HG03103 (cell line): ENCODE results near the gene EFCAB6.

Experiments
- ATAC-seq: cut with Tn5 transposase; IDR thresholded peaks from one replicate; pipeline ENCODE4 v1.9.1; 2021; ENCODE audit warnings: low read depth; ENCODE audit not compliant: unreplicated experiment

Gene EFCAB6

DNA sequence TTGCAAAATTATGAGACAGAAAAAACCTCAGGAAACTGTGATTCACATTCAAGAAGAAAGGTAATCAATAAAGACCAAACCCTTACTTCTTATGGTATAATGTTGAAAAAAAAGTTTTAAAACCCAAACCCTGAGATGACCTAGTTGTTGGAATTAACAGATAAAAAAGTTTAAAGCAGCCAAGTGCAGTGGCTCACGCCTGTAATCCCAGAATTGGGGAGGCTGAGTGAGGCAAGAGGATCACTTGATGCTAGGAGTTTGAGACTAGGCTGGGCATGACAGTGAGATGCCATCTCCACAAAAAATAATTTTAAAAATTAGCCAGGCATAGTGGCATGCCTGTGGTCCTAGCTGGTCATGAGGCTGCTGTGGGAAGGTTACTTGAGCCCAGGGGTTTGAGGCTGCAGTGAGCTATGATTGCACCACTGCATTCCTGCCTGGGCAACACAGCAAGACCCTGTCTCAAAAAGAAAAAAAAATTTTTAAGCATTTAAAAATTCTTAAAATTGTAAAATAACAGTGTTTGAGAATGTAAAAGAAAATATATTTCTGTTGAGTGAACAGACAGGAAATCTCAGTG is 85.1 kb downstream of the EFCAB6 start:
- no peak for ATAC-seq

DNA sequence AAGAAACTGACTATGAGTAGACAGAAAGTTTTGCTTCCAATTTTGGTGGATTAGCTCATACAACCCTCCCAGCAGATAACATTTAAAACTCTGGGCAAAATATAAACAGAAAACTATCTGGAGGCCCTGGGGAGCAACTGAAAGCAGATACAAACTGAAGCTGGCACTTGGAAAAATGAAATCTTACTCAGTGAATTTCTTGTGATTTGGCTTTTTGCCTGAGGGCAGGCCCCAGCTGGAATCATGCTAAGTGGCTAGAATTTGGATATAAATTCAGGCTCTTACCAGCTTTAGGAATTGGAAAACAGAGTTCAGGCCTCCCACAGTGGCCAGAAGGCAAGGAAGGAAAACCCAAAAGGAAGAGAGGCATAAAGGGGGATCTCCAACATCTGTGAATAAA is 85.8 kb downstream of the EFCAB6 start:
- ATAC-seq: no peak

DNA sequence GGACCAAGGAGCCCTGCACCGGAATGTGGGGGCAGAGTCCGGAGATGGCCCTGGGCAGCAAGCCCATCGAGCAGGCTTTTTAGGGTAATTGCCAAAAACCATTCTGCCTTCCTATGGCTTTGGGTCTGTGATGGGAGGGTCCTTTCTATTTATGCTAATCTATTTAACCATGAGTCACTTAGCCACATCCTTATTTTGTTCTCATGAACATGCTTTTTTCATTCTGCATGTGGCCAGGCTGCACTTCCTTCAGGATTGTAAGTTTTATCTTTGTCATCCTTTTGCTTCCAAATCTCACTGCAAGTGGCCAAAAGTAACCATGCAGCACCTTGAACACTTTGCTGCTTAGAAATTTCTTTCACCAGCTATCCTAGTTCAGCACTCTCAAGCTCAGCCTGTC is 88.3 kb downstream of the EFCAB6 start:
- no peak for ATAC-seq

DNA sequence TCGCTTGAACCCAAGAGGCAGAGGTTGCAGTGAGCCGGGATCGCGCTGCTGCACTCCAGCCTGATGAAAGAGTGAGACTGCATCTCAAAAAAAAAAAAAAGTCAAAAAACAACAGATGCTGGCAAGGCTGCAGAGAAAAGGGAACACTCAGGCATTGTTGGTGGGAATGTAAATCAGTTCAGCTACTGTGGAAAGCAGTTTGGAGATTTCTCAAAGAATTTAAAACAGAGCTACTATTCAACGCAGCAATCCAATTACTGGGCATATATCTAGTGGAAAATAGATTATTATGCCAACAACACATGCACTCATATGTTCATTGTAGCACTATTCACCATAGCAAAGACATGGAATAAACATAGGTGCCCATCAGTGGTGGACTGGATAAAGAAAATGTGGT is 89.7 kb downstream of the EFCAB6 start:
- no peak for ATAC-seq

DNA sequence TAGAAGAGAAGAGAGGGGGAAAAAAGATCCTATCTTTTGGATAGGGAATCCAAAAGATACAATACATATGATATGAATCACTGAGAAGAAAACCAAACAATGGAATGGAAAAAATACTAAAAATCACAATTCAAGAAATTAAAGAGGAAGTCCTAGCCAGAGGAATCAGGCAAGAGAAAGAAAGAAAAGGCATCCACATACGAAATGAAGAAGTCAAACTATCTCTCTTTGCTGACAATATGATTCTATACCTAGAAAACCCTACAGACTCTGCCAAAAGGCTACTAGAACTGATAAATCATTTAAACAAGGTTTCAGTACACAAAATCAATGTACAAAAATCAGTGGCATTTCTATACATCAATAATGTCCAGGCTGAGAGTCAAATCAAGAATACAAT is 91.4 kb downstream of the EFCAB6 start:
- no peak for ATAC-seq

DNA sequence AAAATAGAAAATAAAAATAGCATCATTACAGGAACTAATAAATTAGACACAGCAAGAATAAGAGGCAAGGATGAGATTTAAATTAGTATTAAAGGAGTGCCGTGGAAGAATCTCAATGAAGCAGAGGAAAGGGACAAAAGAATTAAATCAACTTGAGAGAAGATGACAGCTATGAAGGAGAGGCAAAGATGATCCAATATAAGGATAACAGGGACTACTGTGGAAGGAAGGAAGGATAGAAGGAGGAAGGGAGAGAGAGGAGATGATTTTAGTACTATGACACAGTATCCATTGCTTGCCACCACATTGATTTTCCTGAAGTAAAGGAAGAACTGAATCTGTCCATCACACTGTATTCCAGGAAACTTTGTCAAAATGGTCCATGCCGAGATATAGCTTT is 98.0 kb downstream of the EFCAB6 start:
- no peak for ATAC-seq

DNA sequence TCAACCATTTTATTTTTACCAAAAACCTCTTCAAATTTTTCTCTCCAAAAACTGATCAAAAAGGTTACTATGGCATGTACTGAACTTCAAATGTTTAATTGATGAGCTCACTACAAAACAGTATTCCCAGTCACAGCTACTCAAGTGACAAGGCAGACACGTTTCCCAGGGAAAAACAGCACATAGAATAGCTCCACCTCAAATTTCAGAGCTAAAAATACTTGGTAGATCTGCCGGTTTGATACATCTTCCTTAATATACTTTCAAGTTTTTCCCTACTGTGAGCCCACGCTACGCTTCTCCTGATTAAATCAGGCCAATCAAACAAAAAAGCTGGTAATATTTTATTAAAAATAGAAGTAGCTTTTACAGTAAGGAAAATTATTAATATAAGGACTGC is 100.4 kb downstream of the EFCAB6 start:
- ATAC-seq: no peak

DNA sequence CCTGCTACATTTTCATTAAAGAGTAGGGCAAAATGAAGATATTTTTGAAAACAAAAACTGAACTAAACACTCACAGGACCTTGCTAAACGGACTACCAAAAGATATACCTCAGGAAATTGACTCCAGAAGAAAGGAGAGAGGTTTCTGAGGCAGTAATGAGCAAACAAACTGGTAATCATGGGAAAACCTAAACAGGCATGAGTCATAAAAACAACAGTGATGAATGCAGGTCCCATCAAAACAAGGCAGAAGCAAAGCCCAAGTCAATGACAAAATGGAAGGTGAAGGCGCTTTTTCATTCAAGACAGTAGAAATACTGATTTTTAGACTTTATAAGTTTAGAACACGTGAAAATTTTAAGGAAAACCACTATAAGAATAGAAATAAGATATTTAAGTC is 104.5 kb downstream of the EFCAB6 start:
- no peak for ATAC-seq

DNA sequence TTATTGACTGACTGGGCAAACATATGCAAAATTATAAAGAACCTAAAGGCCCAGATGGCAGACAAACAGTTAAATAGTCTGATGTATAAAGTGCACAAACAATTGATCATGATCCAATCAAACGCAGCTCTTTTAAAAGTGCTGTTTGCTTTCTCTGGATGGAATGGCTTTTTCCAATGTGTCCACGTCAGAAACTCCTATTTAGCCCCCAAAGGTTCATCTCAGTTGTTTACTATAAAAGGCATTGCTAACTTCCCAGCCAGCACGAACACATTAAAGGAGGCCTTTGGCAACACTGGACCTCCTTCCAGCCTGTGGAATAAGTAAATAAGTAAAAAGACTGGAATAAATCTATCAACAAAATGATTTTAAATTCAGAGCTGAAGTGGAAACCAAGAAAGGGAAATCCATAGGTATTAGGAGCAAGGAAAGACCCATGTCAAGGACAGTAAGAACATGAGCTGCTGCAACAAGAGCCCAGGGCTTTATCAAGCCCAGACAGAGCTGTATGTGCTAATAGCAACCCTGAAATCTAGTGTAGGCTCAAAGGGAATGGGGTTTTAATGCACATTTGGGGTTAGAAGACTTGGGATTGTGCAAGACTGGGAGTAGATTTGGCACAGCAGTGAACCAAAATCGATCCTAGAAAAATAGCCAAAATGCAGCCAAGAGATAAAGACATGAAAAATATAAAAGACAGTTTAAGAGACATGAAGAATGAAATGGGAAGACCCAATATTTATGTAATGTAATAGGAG is 105.4 kb downstream of the EFCAB6 start:
- ATAC-seq: no peak

DNA sequence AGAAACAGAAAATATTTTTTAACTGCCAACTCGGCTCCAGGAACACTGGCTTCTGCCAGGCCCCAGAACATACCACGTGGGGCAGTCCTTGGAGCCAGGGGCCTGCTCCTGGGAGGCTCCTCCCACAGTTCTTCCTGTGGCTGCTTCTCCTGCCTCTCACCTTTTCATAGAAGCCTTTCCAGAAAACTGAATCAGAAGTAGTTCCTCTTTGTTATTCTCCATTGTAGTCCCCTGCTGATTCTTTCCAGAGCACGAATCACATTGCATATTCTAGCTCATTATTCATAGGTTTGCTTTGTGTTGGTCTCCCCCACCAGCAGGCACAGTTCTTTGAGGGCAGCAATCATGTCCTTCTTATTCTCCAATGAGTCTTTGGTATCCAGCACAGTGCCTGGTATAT is 106.0 kb downstream of the EFCAB6 start:
- no peak for ATAC-seq

DNA sequence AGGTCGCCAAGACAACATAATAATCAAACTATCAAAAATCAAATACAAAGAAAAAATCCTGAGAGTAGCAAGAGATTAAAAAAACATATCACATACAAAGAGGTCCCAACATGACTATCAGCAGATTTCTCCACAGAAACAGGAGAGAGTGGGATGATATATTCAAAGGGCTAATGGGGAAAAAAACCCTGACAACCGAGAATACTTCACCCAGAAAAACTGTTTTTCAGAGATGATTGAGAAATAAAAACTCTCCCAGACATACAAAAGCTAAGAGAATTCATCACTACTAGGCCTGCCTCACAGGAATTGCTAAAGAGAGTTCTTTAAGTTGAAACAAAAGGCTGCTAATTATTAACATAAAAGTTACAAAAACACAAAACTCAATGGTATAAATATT is 108.1 kb downstream of the EFCAB6 start:
- no peak for ATAC-seq

DNA sequence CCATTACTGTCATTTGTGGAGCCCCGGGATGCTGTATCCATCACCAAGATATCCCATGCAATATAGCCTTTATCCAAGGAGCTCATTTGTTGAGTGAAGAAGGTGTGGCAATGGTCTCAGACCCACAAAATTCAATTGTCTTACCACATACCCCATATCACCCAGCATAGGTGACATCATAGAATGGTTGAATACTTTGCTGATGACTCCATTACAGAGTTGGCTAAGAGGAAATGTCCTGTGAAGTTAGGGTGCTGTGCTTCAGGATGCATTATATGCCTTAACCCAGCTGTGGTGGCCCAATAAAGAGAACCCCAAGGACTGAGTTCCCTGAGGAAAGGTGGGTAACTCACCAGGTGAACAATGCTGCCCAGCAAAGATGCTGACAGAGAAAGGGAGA is 113.7 kb downstream of the EFCAB6 start:
- no peak for ATAC-seq

DNA sequence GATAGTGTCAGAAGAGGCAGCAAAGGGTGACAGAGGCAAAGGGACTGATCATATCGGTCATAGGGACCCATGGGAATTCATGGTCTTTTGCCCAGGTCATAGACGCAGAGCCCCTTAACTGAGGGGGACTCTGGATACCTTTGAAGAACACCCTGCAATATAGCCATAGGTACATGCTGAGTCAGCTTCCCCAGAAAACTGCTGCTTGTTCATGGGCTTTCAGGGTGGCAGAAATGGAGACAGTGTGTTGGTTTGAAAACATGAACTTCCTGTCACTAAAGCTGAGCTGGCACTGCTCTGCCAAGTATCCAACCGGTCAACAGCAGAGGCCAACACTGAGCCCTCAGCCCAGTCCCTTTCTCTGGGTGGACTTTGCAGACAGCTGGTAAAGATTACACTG is 114.2 kb downstream of the EFCAB6 start:
- ATAC-seq: no peak

DNA sequence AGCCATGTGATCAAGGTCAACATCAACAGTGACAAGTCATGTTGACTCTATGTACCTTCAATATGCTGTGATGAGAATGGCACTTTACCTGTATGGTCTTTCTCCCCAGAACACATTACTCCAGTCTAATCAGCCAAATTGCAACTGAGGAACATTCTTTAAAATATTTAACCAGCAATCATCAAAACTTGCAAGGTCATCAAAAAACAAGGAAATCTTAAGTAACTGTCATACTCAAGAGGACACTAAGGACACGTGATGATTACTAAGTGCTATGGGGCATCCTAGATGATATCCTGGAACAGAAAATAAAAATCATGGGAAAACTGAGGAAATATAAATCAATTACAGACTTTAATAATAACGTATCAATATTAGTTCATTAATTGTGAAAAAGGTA is 118.9 kb downstream of the EFCAB6 start:
- ATAC-seq: no peak

DNA sequence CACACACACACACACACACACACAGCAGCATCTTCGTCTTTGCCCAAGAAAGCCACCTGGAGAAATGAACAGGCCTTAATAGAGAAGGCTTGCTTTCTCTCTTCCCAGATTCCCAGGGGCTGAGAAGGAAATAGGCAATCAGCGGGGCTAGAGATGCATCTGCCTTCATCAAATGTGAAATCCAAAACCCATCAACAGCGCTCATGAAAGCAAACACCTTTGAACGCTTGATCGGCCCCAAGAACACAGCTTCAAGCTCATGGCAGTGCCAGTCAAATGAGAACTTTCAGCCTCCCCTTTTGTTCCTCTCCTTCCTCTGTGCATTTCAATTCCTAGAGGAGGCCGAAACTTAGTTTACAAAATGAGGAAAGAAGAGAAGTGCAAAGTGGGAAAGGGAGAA is 122.7 kb downstream of the EFCAB6 start:
- no peak for ATAC-seq

DNA sequence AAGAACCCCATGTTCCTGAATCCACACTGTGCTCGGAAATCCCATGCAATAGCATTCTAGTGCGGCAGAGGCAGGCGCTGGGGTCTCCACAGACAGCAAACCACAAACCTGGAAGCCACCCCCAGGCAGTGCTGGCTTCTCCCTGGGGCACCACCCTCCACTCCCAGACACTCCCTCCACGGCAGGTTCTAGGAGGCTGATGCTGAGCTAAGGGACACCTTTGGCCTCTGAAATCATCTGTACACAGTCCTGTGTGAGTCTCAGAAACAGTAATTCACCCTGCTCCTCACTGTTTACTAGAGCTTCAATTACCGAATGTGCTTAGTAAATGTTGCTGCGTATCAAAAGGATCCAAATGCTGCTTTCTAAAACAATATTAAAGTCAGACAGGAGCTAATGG is 129.3 kb downstream of the EFCAB6 start:
- no peak for ATAC-seq

DNA sequence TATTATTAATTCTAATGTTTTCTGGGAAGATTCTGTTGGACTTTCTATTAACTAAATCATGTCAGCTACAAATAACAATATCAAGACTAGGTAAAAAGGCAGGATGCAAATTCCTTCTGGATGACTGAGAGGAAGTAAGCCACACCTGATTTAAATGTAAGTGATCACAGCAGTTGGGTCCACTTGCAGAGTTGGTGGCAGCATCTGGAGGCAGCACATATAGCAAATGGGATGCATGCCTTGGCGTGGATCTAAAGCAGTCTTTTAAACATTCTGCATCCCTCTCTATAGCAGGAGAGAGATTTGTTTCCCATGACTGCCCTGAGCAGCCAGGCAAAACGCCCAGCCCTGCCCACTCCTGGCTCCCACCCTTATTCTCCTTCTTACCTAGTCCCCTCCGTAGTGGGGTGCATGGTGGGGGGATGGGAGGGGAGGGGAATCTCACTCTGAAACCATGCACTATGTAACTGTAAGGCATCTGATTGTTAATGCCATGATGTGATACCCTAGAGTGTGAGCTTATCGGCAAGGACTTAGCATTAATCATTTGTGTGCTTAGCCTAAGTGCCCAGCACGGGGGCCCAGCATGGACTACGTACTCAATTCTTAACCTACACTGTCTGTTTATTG is 130.3 kb downstream of the EFCAB6 start:
- ATAC-seq: no peak

DNA sequence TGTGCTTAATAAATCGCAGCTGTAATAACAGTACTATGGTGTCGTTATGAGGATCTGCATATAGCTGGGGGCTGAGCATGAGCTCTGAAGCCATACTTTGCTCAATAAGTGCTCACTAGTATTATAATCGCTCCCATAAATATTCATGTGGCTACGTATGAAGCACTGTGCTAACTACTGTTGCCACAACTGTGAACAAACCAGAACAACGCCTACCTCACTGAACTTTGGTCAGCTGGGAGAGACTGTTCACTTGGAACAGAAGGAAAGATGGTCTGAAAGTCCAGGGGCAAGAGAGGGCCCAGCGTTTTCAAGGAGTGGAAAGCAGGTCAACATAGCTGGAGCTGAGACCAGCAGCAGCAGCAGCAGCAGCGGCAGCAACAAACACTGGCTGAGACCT is 141.6 kb downstream of the EFCAB6 start:
- ATAC-seq: no peak

DNA sequence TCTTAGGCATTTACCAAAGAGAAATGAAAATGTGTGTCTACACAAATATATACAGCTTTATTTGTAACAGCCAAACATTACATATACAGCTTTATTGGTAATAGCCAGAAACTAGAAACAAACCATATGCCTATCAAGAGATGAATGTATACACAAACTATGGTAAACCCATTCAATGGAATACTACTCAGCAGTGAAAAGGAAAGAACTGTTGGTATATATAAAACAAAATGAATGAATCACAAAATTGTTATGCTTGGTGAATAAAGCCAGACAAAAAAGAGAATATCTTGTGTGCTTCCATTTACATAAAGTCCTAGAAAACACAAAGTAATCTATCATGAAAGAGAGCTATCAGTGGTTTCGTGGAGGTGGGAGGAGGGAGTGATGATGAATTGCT is 142.9 kb downstream of the EFCAB6 start:
- ATAC-seq: no peak

DNA sequence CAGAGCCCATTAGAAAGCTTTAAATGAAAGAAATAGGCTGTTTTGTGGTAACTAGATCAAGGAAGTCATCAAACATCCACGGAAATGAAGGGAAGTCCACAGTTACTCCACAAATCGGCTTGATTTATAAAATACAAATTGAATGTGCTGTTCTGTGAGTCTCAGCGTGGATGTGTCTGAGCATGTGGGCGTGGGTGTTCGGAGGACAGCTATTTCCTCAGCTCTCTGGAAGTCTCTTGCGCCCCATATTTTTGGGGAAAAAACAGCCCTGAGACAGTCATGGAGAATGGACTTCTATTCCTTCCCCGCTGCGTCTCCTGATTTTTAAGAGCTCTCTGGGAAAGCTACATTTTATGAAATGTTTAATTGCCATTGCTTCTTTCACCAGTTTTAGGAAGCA is 144.4 kb downstream of the EFCAB6 start:
- ATAC-seq: no peak

DNA sequence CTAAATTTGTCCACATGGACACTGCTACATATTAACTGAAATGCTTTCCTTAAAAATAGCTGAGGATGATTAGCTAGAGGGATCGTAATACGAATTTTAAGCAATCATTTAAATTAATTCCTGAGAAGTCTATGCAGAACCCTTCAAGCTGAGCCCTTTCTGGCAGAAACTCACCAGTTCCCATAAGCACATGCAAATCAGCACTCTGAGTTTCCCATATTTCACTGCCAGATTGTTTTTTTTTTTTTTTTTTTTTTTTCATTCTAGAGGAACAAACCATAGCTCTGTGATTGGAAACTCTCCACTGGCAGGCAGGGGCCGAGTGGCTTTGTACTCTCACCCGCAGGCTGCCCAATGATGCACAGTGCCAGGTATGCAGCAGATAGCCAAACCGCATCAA is 145.6 kb downstream of the EFCAB6 start:
- no peak for ATAC-seq

DNA sequence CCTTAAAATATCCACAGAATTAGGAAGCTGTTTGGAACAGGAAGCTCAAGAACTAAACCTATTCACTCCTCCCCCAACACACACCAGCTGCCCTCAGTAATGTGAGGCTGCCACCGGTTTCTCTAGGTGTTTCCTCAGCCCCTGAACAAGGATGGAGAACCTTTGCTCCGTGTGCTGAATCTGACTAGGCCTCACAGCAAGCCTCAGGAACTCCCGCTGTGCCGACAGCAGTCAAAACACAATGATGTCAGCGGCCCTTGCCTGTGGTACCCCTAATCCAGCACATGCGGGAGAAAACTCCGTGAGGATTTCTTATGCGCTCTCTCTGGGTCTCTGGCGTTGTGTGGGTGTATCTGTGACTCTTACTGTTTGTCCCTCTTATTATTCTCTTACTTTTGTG is 153.3 kb downstream of the EFCAB6 start:
- ATAC-seq: no peak
